ENCODE data around the gene CHST8.

The CHST8 gene

DNA sequence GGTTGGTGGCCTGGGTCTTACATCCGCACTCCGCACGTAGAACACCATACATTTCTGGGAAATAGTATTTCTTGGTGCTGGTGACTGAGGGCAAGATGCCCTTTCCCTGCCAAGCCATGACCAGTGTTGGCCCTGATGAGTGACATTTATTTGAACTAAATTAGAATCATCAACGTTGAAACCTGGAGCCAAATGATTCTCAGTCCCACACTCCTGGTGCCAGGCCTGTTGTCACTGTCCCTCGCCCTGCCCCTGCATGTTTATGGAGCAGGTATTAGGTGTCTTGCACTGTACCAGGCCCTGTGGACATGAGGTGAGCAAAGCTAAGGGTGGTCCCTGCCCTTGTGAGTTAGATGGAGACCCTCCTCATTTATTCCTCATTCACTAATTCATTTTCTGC is 5.8 kb downstream of the CHST8 start:
- TF ChIP-seq TAF1 (IDR thresholded peaks at IDR 0.05; ENCODE audit: borderline replicate concordance, insufficient read depth, low read length) (no peak), REST (IDR thresholded peaks at IDR 0.05; ENCODE audit: insufficient read depth in 1 of 2, low read depth in 2 of 2, low read length in 2 of 2) (no peak), POLR2AphosphoS5 (IDR thresholded peaks at IDR 0.05; ENCODE audit: low read depth, low read length) (no peak), SIN3A (IDR thresholded peaks at IDR 0.05; ENCODE audit: borderline replicate concordance, insufficient read depth, low read length) (no peak), FOXP2 (optimal IDR thresholded peaks at IDR 0.05; ENCODE audit: borderline replicate concordance, extremely low read depth, extremely low read length, insufficient read depth) (no peak)

DNA sequence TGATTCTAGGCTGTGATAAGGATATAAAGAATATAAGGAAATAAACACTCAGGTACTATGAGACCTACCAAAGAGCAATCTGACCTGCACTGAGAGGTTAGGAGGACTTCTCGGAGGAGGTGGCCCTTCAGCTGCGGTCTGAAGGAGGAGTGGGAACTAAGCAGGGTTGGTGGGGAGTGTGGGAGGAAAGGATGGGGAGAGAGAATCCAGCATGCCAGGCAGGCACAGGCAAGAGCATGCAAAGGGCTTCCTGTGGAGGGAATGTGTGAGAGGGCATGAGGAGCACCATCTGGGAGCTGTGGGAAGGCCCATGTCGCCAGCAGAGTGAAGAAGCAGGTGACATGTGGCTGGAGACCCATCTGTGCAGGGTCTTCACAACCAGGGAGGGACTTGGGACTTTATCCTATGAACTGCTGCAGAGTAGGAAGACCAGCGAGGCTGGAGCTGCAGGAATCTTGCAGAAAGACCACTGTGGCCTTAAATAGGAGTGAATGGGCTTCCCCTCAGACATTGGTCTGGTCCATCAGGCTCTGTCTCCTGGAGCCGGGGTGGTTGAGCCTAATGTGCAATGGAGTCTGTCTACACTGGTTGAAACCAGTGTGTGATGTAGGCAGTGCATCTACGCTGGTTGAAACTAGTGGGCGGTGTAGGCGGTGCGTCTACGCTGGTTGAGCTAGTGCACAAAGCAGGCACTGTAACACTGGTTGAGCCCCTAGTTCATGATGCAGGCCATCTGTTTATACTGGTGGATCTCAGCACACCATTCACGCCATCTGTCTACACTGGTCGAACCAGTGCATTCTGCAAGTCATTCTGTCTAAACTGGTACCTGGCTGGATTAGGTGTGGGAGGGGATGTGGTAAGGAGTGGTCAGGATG is 6.4 kb downstream of the CHST8 start:
- no peak for TF ChIP-seq FOXP2 (optimal IDR thresholded peaks at IDR 0.05; ENCODE audit: borderline replicate concordance, extremely low read depth, extremely low read length, insufficient read depth)
- no peak for TF ChIP-seq REST (IDR thresholded peaks at IDR 0.05; ENCODE audit: insufficient read depth in 1 of 2, low read depth in 2 of 2, low read length in 2 of 2)

DNA sequence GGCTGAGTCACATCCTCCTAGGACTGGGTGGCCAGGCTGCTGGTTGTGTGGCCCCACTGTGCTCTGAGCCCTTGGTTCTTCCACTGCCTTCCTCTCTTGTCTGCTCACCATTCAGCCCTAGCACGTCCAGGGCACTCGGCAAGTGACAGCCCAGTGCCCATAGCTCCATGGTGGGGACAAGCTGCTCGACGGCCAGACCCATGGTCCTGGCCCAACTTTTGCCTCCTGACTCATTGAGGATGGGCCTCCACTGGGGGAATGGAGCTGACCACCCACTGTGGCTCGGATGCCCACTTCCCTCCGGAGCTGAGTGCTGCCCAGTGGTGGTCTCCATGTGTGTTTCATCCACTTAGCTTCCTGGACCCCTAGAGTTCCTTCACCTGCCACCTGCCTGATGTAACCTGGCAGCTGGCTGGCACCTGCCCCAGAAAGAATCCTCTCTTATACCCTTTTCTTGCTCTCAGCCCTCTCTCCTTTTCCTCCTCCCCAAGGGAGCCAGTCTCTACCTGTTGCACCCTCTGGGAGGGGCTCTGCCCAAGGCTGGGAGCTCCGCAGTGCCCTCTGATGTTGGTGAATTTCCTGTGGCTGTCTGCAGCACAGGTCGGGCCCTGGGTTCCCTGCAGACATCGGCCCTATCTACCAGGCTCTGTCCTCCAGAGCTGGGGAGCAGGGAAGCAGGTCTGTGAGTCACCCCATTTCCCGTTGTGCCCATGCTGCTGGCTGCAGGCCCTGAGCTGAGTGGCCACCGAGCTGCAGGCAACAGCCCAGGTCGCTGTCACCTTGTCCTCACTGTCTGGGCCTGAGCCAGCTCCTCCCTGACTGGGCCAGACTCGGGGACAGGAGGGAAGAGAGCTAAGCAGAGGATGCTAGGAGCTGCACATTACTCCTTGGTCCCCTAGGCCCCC is 7.4 kb downstream of the CHST8 start:
- TF ChIP-seq POLR2AphosphoS5 (IDR thresholded peaks at IDR 0.05; ENCODE audit: low read depth, low read length): no peak
- no peak for TF ChIP-seq REST (IDR thresholded peaks at IDR 0.05; ENCODE audit: insufficient read depth in 1 of 2, low read depth in 2 of 2, low read length in 2 of 2)
- no peak for TF ChIP-seq SIN3A (IDR thresholded peaks at IDR 0.05; ENCODE audit: borderline replicate concordance, insufficient read depth, low read length)
- TF ChIP-seq FOXP2 (optimal IDR thresholded peaks at IDR 0.05; ENCODE audit: borderline replicate concordance, extremely low read depth, extremely low read length, insufficient read depth): no peak
- TF ChIP-seq TAF1 (IDR thresholded peaks at IDR 0.05; ENCODE audit: borderline replicate concordance, insufficient read depth, low read length): no peak

DNA sequence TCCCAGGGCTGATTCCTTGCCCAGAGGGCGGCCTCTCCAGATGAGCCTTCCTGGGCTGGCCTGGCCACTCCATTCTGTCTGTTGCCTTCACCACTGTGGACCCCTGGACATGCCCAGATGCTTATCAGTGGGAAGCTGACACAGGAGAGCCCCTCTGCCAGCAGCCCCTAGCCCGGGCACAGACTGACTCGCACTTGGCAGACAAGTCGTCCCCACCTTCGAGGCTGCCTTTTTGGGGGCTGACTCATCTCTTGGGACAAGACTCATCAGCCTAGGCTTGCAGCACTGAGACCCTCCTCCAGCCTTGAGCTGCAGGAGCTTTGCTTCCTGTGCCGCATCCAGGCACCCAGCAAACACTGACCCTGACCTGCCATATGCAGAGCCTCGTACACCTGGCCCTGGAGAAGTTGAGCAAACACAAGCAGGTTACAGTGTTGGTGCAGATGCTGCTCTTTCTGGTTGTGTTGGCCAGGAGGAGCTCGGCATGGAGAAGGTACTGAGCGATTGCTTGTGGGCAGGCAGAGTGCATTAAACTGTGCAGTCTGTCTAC is 8.1 kb downstream of the CHST8 start:
- TF ChIP-seq TAF1 (IDR thresholded peaks at IDR 0.05; ENCODE audit: borderline replicate concordance, insufficient read depth, low read length) (no peak), SIN3A (IDR thresholded peaks at IDR 0.05; ENCODE audit: borderline replicate concordance, insufficient read depth, low read length) (no peak), FOXP2 (optimal IDR thresholded peaks at IDR 0.05; ENCODE audit: borderline replicate concordance, extremely low read depth, extremely low read length, insufficient read depth) (no peak), REST (IDR thresholded peaks at IDR 0.05; ENCODE audit: insufficient read depth in 1 of 2, low read depth in 2 of 2, low read length in 2 of 2) (no peak), POLR2AphosphoS5 (IDR thresholded peaks at IDR 0.05; ENCODE audit: low read depth, low read length) (no peak)
